Activated T-helper 1 cell treated with Interleukin-2 at 50 U/mL for 16 hours (primary cell): Measurements from ENCODE around the gene CCDC134.

Experiments
- DNase-seq: peaks from one replicate; pipeline ENCODE4 v3.0.0-alpha.2; 2020; ENCODE audit warnings: low read depth

CCDC134 gene

GRCh38 chr22:41787331-41787730, 13.1 kb upstream of the CCDC134 start:
- DNase-seq, result no peak

- no peak for DNase-seq
Measured at GRCh38 chr22:41793871-41794270, 6.6 kb upstream of the CCDC134 start.

- no peak for DNase-seq
Measured at GRCh38 chr22:41798736-41799135, 1.7 kb upstream of the CCDC134 start.

GRCh38 chr22:41799486-41800347, 762 bp upstream of the CCDC134 start:
- DNase-seq, result no peak

GRCh38 chr22:41801147-41801819, 804 bp downstream of the CCDC134 start:
- no peak for DNase-seq

- no peak for DNase-seq
Measured at GRCh38 chr22:41801886-41802285, 1.4 kb downstream of the CCDC134 start.

- no peak for DNase-seq
Measured at GRCh38 chr22:41805639-41806038, 5.2 kb downstream of the CCDC134 start.

- no peak for DNase-seq
Measured at GRCh38 chr22:41808400-41808799, 7.9 kb downstream of the CCDC134 start.

GRCh38 chr22:41810022-41810421, 9.5 kb downstream of the CCDC134 start:
- no peak for DNase-seq

- no peak for DNase-seq
Measured at GRCh38 chr22:41812805-41813545, 12.5 kb downstream of the CCDC134 start.

- no peak for DNase-seq
Measured at GRCh38 chr22:41813726-41814410, 13.4 kb downstream of the CCDC134 start.

GRCh38 chr22:41815716-41816115, 15.2 kb downstream of the CCDC134 start:
- no peak for DNase-seq

GRCh38 chr22:41816241-41816640, 15.8 kb downstream of the CCDC134 start:
- DNase-seq, result no peak

- no peak for DNase-seq
Measured at GRCh38 chr22:41816871-41817270, 16.4 kb downstream of the CCDC134 start.

GRCh38 chr22:41818011-41818410, 17.5 kb downstream of the CCDC134 start:
- DNase-seq, result no peak

GRCh38 chr22:41818596-41818995, 18.1 kb downstream of the CCDC134 start:
- no peak for DNase-seq

GRCh38 chr22:41819257-41819656, 18.8 kb downstream of the CCDC134 start:
- no peak for DNase-seq

- DNase-seq, result no peak
Measured at GRCh38 chr22:41820447-41820846, 20.0 kb downstream of the CCDC134 start.

GRCh38 chr22:41821471-41822316, 21.2 kb downstream of the CCDC134 start:
- DNase-seq, result no peak

- DNase-seq, result no peak
Measured at GRCh38 chr22:41822317-41823057, 22.0 kb downstream of the CCDC134 start.
